GM19467 (cell line): ENCODE measurements around the gene NFATC1.

ENCODE experiments used
- ATAC-seq: cut with Tn5 transposase; IDR thresholded peaks from one replicate; pipeline ENCODE4 v1.9.1; 2021; ENCODE audit warnings: mild to moderate bottlenecking, moderate library complexity; ENCODE audit not compliant: unreplicated experiment

NFATC1 gene

DNA sequence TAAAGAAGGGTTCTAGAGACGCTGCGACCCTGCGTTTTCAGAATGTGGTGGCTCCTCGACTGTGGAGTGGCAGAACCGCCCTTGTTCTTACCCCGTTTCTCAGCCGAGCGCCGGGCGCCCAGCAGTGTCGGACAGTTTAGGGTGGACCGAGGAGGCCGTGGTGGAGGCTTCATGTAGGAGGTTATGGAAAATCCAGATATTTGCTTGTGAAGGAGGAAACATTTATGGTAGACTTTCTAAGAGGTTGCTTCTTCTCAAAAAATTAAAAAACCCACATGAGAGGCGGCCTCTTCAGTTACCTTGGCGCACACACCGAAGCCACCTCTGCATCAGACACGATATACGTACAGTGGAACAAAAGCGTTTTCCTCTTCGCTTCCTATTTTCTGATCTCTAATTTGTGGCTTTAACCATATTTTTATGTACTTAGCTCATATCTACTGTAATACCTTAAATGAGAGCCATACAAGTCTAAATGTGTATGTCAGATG is 120.8 kb downstream of the NFATC1 start:
- no peak for ATAC-seq

- ATAC-seq, result no peak
Measured at GRCh38 chr18:79517341-79517740, 121.6 kb downstream of the NFATC1 start.

DNA sequence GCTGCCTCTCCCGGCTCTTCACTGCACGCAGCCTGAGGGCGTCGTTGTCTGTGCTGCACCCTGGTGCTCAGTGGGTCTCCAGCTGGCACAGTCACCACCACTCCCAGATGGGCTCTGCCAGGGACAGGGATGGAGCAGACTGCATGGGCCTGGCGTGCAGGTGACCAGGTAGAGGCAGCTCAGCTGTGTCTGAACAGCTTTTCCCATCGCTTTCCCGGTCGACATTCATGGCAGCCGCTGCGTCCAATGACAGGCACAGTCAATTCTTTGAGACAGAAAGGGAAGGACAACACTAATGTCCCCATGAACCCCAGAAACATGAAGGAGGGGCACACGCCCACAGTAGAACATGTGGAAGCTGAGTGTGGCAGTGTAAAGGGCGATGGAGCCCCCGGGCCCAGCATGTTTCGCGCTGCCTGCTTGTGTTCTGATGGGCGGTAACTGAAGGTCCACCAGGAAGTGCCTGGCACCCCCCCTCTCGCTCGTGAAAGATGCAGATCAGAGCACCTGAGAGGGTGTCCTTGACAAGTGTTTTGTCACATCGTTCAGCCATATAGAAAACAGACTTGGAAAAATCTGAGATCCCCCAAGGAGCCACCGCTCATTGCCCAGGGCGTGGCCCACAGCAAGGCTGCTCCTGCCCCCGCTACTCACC is 122.4 kb downstream of the NFATC1 start:
- ATAC-seq, result no peak

- no peak for ATAC-seq
Measured at GRCh38 chr18:79518683-79519128, 123.0 kb downstream of the NFATC1 start.

- ATAC-seq, result no peak
Measured at GRCh38 chr18:79519751-79520477, 124.2 kb downstream of the NFATC1 start.

DNA sequence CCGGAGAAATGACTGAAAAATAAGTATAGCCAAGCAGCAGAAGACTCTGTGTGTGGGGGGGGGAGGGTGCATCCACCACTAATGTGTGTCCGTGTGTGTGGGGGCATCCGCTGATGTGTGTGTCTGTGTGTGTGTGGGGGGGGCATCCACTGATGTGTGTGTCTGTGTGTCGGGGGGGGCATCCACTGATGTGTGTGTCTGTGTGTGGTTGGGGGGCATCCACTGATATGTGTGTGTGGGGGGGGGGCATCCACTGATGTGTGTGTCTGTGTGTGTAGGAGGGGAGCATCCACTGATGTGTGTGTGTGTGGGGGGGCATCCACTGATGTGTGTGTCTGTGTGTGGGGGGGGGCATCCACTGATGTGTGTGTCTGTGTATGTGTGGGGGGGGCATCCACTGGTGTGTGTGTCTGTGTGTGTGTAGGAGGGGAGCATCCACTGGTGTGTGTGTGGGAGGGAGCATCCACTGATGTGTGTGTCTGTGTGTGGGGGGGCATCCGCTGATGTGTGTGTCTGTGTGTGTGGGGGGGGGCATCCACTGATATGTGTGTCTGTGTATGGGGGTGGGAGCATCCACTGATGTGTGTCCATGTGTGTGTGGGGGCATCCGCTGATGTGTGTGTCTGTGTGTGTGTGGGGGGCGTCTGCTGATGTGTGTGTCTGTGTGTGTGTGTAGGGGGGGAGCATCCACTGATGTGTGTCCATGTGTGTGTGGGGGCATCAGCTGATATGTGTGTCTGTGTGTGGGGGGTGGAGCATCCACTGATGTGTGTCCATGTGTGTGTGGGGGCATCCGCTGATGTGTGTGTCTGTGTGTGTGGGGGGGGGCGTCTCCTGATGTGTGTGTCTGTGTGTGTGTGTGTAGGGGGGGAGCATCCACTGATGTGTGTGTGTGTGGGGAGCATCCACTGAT is 125.0 kb downstream of the NFATC1 start:
- ATAC-seq, result no peak

DNA sequence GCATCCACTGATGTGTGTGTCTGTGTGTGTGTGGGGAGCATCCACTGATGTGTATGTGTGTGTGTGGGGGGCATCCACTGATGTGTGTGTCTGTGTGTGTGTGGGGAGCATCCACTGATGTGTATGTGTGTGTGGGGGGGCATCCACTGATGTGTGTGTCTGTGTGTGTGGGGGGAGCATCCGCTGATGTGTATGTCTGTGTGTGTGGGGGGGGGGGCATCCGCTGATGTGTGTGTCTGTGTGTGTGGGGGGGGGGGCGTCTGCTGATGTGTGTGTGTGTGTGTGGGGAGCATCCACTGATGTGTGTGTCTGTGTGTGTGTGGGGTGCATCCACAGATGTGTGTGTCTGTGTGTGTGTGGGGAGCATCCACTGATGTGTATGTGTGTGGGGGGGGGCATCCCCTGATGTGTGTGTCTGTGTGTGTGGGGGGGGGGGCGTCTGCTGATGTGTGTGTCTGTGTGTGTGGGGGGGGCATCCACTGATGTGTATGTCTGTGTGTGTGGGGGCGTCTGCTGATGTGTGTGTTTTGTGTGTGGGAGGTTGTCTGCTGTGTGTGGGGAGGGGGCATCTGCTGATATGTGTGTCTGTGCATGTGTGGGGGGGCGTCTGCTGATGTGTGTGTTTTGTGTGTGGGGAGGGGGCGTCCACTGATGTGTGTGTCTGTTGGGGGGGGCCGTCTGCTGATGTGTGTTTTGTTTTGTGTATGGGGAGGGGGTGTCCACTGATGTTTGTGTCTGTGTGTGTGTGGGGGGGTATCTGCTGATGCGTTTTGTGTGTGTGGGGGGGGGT is 125.9 kb downstream of the NFATC1 start:
- ATAC-seq, result no peak

DNA sequence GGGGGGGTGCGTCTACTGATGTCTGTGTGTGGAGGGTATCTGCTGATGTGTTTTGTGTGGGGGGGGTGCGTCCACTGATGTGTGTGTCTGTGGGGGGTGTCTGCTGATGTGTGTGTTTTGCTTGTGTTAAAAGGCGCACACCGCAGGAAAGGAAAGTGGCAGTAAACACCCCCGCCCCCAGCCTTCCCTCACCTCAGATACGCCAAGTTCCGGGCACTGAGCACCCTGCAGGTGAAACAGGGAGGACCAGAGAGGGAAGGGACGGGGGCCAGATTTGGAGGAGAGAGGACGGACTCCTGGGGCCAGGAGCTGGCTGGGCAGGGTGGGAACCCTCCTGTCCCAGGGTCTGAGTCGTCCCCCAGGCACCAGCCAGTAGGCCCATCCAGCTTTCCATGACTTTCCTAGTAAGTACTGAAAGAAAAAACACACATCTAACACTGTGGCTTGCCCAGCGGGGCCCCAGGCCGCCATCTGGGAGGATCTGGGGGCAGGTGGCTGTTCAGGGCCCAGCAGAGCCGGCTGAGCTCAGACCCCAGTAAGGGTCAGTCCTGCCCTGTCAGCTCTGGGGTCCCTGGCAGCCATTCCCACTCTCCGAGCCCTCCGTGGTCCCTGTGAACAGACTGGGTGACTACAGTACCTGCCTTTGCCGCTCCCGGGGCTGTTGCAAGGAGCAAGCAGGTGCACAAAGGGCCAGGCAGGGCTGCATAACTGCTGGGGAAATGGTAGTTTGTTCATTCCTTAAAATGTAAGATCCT is 126.9 kb downstream of the NFATC1 start:
- no peak for ATAC-seq

DNA sequence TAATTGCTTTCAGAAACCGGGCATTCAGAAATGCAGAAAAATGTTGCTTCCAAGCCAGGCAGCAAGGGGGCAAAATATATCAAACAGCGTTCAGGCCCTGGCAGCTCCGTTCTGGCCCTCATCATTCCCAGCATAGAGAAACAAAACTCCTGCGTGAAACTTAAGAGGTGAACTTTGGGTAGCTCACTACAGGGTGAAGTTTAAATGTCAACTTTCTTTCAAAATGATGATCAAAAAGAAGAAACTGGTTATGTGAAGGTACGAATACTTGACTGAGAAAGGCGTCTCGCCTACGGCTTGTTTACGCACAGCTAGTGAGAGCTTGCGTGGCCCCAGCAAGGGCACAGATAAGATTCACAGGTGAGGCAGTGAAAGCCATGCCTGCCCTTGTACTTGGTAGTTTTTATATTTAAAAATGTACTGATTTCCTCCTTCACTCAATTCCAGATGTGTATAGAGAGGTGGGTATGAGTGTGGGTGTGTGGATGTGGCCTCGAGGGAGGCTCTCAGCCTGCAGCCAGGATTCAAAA is 127.5 kb downstream of the NFATC1 start:
- ATAC-seq, result peak; percentile 30

DNA sequence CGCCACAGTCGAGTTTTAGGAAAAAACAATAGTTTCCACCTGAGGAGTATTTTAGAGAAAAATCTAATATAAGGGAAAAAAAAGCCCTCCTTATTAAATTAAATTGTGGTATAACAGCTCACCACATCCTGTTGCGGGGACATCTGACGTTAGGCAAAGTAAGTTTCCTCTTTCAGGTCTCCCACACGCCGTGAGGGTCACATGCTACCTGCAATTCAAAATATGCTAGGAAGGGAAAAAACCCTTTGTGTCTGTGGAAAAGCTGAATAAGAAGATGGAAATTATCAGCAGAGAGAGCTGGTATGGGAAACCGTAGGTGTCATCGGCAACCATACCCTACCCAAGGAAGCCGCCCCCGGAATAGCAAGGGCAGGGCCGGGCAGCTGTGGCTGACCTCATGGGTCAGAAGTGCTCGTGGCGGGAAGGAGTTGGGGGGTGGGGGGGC is 128.0 kb downstream of the NFATC1 start:
- ATAC-seq, result peak; percentile 56

DNA sequence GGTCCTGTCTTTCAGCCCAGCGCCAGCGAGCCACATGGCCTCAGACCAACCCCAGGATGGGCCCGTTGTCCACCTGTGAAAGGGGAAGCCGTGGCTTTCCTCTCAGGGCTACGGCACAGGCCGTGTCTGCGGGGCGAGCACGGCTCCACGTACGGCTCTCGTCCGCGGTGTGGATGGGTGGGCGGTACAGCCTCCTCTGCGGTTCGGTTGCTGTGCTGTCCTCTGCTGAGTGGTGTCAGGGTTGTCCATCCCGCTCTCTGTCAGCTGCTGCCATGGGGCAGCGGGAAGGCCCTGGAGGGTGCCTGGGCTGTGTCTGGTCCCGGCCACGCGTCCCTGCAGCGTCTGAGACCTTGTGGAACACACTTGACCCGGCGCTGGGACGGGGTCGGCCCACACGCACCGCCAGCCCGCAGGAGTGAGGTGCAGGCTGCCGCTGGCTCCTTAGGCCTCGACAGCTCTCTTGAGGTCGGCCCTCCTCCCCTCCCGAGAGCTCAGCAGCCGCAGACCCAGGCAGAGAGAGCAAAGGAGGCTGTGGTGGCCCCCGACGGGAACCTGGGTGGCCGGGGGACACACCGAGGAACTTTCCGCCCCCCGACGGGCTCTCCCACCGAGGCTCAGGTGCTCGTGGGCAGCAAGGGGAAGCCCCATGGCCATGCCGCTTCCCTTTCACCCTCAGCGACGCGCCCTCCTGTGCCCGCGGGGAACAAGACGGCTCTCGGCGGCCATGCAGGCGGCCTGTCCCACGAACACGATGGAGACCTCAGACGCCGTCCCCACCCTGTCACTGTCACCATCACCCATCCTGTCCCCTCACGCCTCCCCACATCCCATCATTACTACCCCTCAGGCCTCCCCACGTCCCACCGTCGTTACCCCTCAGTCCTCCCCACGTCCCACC is 128.7 kb downstream of the NFATC1 start:
- ATAC-seq, result peak; percentile 27

DNA sequence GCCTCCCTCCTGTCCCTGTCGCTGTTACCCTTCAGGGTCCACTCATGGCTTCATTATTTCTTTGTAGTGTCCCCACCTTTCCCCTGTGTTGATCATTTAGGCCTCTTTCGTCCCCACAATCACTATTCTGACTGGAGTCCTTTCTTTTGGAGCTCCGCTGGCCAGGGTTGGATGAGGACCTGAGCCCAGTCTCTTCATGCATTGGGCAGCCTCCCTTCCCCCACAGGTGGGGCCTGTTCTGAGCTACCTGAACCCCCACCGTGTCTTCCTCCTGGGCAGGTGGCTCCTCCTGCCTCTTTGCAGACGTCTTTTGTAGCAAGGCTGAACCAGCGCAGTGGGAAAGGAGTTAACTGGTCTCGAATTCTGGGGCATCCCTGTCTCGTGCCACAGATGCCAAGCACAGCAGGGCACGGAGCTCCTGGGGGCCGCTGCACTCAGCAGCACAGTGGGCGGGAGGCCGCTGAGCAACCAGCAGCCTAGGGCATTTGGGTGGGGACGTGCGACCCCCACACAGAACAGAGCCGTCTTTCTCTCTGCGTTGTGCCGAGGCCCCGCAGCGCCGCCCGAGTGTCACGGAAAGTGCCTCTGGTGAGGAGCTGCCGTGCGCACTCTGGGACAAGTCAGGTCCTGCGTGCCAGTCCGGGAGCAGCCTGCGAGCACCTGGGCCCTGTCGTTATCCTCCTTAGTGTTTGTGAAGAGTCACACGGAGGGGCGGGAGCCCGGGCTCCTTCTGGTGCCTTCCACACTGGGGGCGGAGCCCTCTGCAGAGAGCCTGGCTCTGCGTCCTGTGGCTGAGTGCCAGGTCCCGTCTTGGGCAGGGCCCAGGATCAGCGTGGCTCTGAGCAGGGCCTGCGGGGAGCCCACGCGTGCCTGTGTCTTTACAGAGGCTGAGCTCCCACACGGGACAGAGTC is 130.1 kb downstream of the NFATC1 start:
- ATAC-seq, result no peak

GRCh38 chr18:79526468-79527460 is 131.0 kb downstream of the NFATC1 start:
- no peak for ATAC-seq

DNA sequence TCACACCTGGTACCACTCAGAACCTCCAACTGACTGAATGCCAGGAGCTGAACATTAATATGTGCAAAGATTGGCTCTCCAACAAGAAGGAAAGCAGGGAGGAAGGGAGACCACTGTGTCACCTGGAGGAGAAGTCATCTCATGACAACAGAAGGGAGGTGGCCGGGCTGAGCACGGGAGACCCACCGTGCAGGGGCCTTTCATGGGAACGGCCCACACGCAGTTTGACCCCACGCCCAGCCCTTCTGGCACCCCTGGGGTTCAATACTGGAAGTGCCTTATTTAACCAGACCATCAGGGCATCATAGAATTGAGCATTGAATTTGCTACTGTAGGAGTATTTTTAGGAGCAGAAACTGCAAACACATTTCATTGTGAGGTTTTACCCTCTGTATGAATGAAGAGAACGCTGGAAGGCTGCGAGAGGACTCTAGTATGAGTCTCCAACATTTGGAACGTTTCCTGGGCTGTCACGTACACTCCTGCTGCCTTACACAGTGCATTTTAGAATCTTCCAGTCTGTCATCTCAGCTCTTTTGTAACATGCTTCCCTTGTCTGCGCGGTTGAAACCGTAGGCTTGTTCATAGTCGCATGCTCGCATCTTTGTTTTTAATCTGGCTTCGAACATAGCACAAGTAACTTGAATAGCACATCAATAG is 132.1 kb downstream of the NFATC1 start:
- no peak for ATAC-seq

GRCh38 chr18:79528316-79528695 is 132.6 kb downstream of the NFATC1 start:
- no peak for ATAC-seq

DNA sequence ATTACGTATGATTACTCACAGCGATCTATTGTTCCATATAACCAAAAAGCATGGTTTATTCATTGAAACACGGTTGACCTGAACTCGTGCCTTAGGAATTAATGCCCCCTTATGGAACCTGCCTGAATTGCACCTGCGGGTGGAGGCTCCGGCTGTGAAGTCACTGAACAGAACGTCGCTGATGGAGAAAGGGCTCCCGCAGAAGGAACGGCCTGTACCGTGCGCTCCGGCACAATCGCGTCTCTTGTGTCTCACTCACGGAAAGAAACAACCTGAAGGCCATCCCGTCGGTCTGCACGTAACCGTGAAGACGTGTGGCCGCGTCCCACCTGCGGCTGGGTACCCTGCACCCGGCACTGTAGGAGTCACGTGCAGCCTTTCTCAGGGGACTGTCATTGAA is 133.1 kb downstream of the NFATC1 start:
- ATAC-seq, result no peak
